HCT116 (cell line): ENCODE data around the gene SETD6. TPM values are rescaled to one million over a fixed set of nuclear protein-coding genes. Genes with fewer than 3 reads are reported as not detected.

Experiments
- ATAC-seq: fragments of 200-7000 bp; cut with Tn5 transposase; 2 replicates; pipeline ENCODE4 v1.9.1; 2020; ENCODE audit warnings: mild to moderate bottlenecking, moderate library complexity
- BruUV-seq: library from RNA; stranded (reverse); fragments of 400-500 nt; replicated peaks from 2 replicates; lab custom pipeline; 2021; lab: Mats Ljungman, UMichigan
- CTCF ChIA-PET: fragments of 300-600 bp; sonication (Branson Sonifier 250); formaldehyde crosslinking; loops from one replicate; lab custom pipeline; 2021; ENCODE audit warnings: antibody characterized with exemption; lab: Charles Lee
- POLR2A ChIA-PET: fragments of 300-600, 350-600 bp; sonication (Branson Sonifier 250); formaldehyde crosslinking; loops from one replicate; lab custom pipeline; 2021; ENCODE audit warnings: antibody characterized with exemption; lab: Charles Lee
- RAD21 ChIA-PET, 2 experiments: fragments of 300-600 bp; sonication (Branson Sonifier 250); formaldehyde crosslinking; loops; one replicate each; lab custom pipeline; 2023; ENCODE audit warnings: low total read pairs in 2 of 2; ENCODE audit not compliant: uncharacterized antibody in 2 of 2, unreplicated experiment in 2 of 2, low non-redundant PET in 1 of 2; lab: Charles Lee
- DNase-seq: peaks from one replicate; pipeline ENCODE4 v3.0.0-alpha.2; 2010; ENCODE audit warnings: low read depth, low spot score
- H2AFZ ChIP-seq: fragments of 200-600 bp; shearing (Covaris generic), sonication (generic); 2 replicates; pipeline ENCODE4 v1.6.1; 2017; ENCODE audit warnings: low read depth, mixed run types, mixed read lengths, antibody characterized with exemption, low read length; ENCODE audit not compliant: poor library complexity, severe bottlenecking
- H3K27ac ChIP-seq: 2 replicates; pipeline ENCODE4 v1.5.1; 2012; ENCODE audit warnings: low read depth, low read length
- H3K27me3 ChIP-seq: fragments of 200-600 bp; sonication (generic); 2 replicates; pipeline ENCODE4 v1.6.1; 2016; ENCODE audit warnings: mixed run types, low read length, mixed read lengths; ENCODE audit not compliant: insufficient read depth
- H3K36me3 ChIP-seq, 2 experiments: fragments of 200-500 bp in 1 of 2; fragments of 200-600 bp in 1 of 2; sonication (Bioruptor generic) in 1 of 2; sonication (generic) in 1 of 2; 2 replicates each; pipeline versions ENCODE4 v1.5.1 to v1.6.1; 2014 to 2016; ENCODE audit warnings: low read length in 2 of 2, inconsistent platforms in 1 of 2, mixed read lengths in 1 of 2, mixed run types in 1 of 2; ENCODE audit not compliant: insufficient read depth in 2 of 2, control insufficient read depth in 1 of 2
- H3K4me1 ChIP-seq, 2 experiments: fragments of 200-600 bp in 1 of 2; sonication (generic) in 1 of 2; 2 replicates each; pipeline versions ENCODE4 v1.5.1 to v1.6.1; 2012 to 2017; ENCODE audit warnings: low read length in 2 of 2, inconsistent platforms in 1 of 2, mild to moderate bottlenecking in 1 of 2, mixed read lengths in 1 of 2, mixed run types in 1 of 2, moderate library complexity in 1 of 2; ENCODE audit not compliant: insufficient read depth in 2 of 2, control insufficient read depth in 1 of 2
- H3K4me2 ChIP-seq: fragments of 200-600 bp; sonication (generic); 2 replicates; pipeline ENCODE4 v1.6.1; 2017; ENCODE audit warnings: mixed run types, low read length, mixed read lengths
- H3K4me3 ChIP-seq, 2 experiments: fragments of 200-600 bp in 1 of 2; sonication (generic) in 1 of 2; replicated peaks in 1 of 2; 2 replicates each; pipeline ENCODE4 v1.5.1; 2011 to 2016; ENCODE audit warnings: low read length in 2 of 2, control low read depth in 1 of 2, low read depth in 1 of 2, mild to moderate bottlenecking in 1 of 2, mixed read lengths in 1 of 2, mixed run types in 1 of 2
- H3K79me2 ChIP-seq: fragments of 200-600 bp; sonication (generic); 2 replicates; pipeline ENCODE4 v1.6.1; 2017; ENCODE audit warnings: mild to moderate bottlenecking, mixed run types, low read length, moderate library complexity, mixed read lengths; ENCODE audit not compliant: insufficient read depth
- H3K9ac ChIP-seq: fragments of 200-600 bp; sonication (generic); 2 replicates; pipeline ENCODE4 v1.6.1; 2016; ENCODE audit warnings: low read length, mixed read lengths
- H3K9me2 ChIP-seq: fragments of 200-600 bp; sonication (generic), shearing (Covaris generic); 2 replicates; pipeline ENCODE4 v1.6.1; 2017; ENCODE audit warnings: mixed run types, mild to moderate bottlenecking, moderate library complexity; ENCODE audit not compliant: insufficient read depth
- H3K9me3 ChIP-seq, 2 experiments: fragments of 200-500 bp in 1 of 2; fragments of 200-600 bp in 1 of 2; sonication (Bioruptor generic) in 1 of 2; sonication (generic) in 1 of 2; 2 replicates each; pipeline ENCODE4 v1.6.1; 2014 to 2017; ENCODE audit warnings: low read length in 2 of 2, mixed read lengths in 2 of 2, inconsistent platforms in 1 of 2, low read depth in 1 of 2, mild to moderate bottlenecking in 1 of 2, mixed run types in 1 of 2, moderate library complexity in 1 of 2; ENCODE audit not compliant: control insufficient read depth in 1 of 2, insufficient read depth in 1 of 2
- H4K20me1 ChIP-seq: fragments of 200-600 bp; sonication (generic), shearing (Covaris generic); 2 replicates; pipeline ENCODE4 v1.6.1; 2017; ENCODE audit warnings: mixed run types, mild to moderate bottlenecking, moderate library complexity; ENCODE audit not compliant: insufficient read depth
- ATF3 ChIP-seq: IDR thresholded peaks from 2 replicates; pipeline ENCODE4 v1.6.1; 2012
- CBX3 ChIP-seq: IDR thresholded peaks from 2 replicates; pipeline ENCODE4 v1.6.1; 2012; ENCODE audit warnings: low read depth
- CEBPB ChIP-seq: IDR thresholded peaks from 2 replicates; pipeline ENCODE4 v1.6.1; 2012; ENCODE audit warnings: low read depth
- FOSL1 ChIP-seq: IDR thresholded peaks from 2 replicates; pipeline ENCODE4 v1.6.1; 2012; ENCODE audit warnings: low read depth
- RAD21 ChIP-seq: IDR thresholded peaks from 2 replicates; pipeline ENCODE4 v1.6.1; 2012; ENCODE audit warnings: low read depth, mild to moderate bottlenecking
- ZNF274 ChIP-seq: fragments of 200-500 bp; sonication (Bioruptor generic); IDR thresholded peaks from 2 replicates; pipeline ENCODE4 v1.6.1; 2014; ENCODE audit warnings: mild to moderate bottlenecking, low read depth, low read length, inconsistent platforms
- intact Hi-C: fragments of 100-400 bp; cut with micrococcal nuclease; formaldehyde crosslinking; loops from 2 replicates; pipeline ENCODE4 v1.10.0; 2022
- total RNA-seq: library from RNA; stranded (reverse); gene quantifications from one replicate; pipeline ENCODE4 v1.2.1, GENCODE V29; 2021; ENCODE audit not compliant: unreplicated experiment

The SETD6 gene
- total RNA-seq, 1 experiment from 2014 or later = 26.6 TPM

GRCh38 chr16:58471209-58471975, 43.9 kb upstream of the SETD6 start:
- Histone ChIP-seq H3K9me3 (no peaks in the 10 kb centered on the region), H2AFZ (no peak overlapping the region), H3K9ac (no peak overlapping the region), H3K4me2 (no peak overlapping the region), H3K27ac (no peak overlapping the region), H3K9me2 (no peaks in the 10 kb centered on the region), H3K79me2 (no peaks in the 10 kb centered on the region), H3K36me3 (no peaks in the 10 kb centered on the region), H3K4me1 (no peaks in the 10 kb centered on the region), H3K4me3 (no peak overlapping the region), H3K27me3 (no peaks in the 10 kb centered on the region), H4K20me1 (no peaks in the 10 kb centered on the region)
- ChIA-PET POLR2A (no interaction called here), CTCF (interaction anchor here (1.0 kb wide), 1 partner anchor 135 kb away, joined by 4 read pairs; no protein-coding TSS in a partner anchor), RAD21 (interaction anchor here in 1 of 2 experiments (0.7 kb wide), 1 partner anchor 190 kb away, joined by 4 read pairs; no protein-coding TSS in a partner anchor)
- ATAC-seq (no peak), DNase-seq (no peak)
- intact Hi-C loops = no loop called here
- no peak for TF ChIP-seq ZNF274
- no peak for TF ChIP-seq CEBPB
- no peak for TF ChIP-seq RAD21
- BruUV-seq = no TSS peak

DNA sequence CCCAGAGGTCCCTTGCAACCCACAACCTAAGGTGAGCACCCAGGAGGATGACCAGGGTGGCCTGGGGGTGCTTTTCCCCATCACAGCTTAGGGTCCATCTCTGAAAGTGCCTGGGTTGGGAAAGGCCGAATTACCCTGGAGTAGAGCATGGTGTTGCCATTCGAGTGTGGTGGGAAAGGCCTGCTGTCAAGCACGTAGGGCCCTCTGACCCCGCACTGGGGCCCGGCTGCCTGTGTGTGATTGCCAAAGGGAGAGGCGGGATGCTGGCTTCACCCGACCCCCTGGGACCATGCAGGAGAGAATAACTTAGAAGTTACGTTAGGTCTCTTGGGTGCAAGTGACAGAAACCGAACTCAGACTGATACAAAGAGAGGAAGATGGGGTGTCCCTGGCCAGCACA, 43.1 kb upstream of the SETD6 start:
- BruUV-seq = no TSS peak
- H3K9me2 ChIP-seq = no peaks in the 10 kb centered on the region
- ChIA-PET CTCF (interaction anchor here (1.0 kb wide), 1 partner anchor 136 kb away, joined by 4 read pairs; no protein-coding TSS in a partner anchor), RAD21 (no interaction called here), POLR2A (no interaction called here)
- no peak for DNase-seq
- H3K36me3 ChIP-seq = no peaks in the 10 kb centered on the region
- H3K27ac ChIP-seq = no peak overlapping the region
- ATAC-seq = no peak
- no peak overlapping the region for H2AFZ ChIP-seq
- no peaks in the 10 kb centered on the region for H3K79me2 ChIP-seq
- no peaks in the 10 kb centered on the region for H3K27me3 ChIP-seq
- H3K4me2 ChIP-seq = no peak overlapping the region
- H4K20me1 ChIP-seq = no peaks in the 10 kb centered on the region
- no peaks in the 10 kb centered on the region for H3K4me1 ChIP-seq
- intact Hi-C loops = no loop called here
- H3K9me3 ChIP-seq = no peaks in the 10 kb centered on the region
- H3K4me3 ChIP-seq = no peak overlapping the region
- TF ChIP-seq ATF3 (no peak), FOSL1 (no peak), CBX3 (no peak), RAD21 (no peak)
- H3K9ac ChIP-seq = no peak overlapping the region
